GM18511 (cell line): ENCODE results near the gene KRT74.

Source experiments
- ATAC-seq: cut with Tn5 transposase; IDR thresholded peaks from one replicate; pipeline ENCODE4 v1.9.1; 2021; ENCODE audit warnings: mild to moderate bottlenecking, moderate library complexity; ENCODE audit not compliant: unreplicated experiment

KRT74 gene

GRCh38 chr12:52522346-52523011 is 51.2 kb downstream of the KRT74 start:
- ATAC-seq, result no peak

GRCh38 chr12:52521568-52522266 is 51.9 kb downstream of the KRT74 start:
- no peak for ATAC-seq

GRCh38 chr12:52521175-52521567 is 52.5 kb downstream of the KRT74 start:
- no peak for ATAC-seq

GRCh38 chr12:52519826-52520662 is 53.6 kb downstream of the KRT74 start, which contains the start of gene KRT5:
Gene KRT5 (minus strand): TSS chr12:52520394. CDS start chr12:52520296, 98 bp downstream.
- ATAC-seq, result no peak

- ATAC-seq, result no peak
These were observed 54.3 kb downstream of the KRT74 start for GRCh38 chr12:52519387-52519703.

- no peak for ATAC-seq
These were observed 54.9 kb downstream of the KRT74 start for GRCh38 chr12:52518574-52519386.

GRCh38 chr12:52517888-52518287 is 55.8 kb downstream of the KRT74 start:
- ATAC-seq, result no peak

- no peak for ATAC-seq
These were observed 56.4 kb downstream of the KRT74 start for GRCh38 chr12:52517005-52517835.

GRCh38 chr12:52515927-52516831 is 57.5 kb downstream of the KRT74 start:
- ATAC-seq, result no peak
